Subcutaneous adipose tissue (tissue), 4 donors: ENCODE results near the gene PCNX1. TPM values are rescaled to one million over a fixed set of nuclear protein-coding genes. Genes with fewer than 3 reads are reported as not detected.

Source experiments
- CTCF ChIP-seq: fragments of 450-650 bp; IDR thresholded peaks from one replicate; pipeline ENCODE4 v1.5.1; 2016; ENCODE audit warnings: low read depth, mild to moderate bottlenecking, control low read depth, antibody characterized with exemption, moderate library complexity
- total RNA-seq, 4 donors: library from RNA; depleted of rRNA; stranded (reverse); fragments of >200 nt; gene quantifications; one replicate each; pipeline ENCODE4 v1.1.0, GENCODE V29; 2016

PCNX1 gene
- total RNA-seq, 4 donors from 2014 or later, result 72.2 to 109 (median 80.2) TPM

GRCh38 chr14:71000091-71000490 lies 92.8 kb downstream of the PCNX1 start:
- TF ChIP-seq CTCF, result no peak

DNA sequence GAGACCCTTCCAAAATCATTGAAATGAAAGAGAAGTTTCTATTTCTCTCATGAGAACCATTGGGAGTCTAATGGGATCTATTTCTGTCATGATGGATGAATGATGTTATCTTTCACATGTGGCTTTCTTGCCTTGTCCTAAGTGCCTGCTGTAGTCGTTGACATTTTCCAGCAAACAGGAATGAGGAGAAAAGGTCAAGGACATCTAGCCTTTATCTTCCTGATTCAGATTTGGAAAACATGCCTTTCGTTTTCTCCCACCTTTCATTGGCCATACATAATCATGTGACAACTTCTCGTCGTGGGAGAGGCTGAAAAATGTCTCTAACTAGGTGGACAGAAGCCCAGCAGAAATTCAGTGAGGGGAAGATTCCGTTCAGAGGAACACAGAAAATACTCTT lies 94.5 kb downstream of the PCNX1 start:
- no peak for TF ChIP-seq CTCF

GRCh38 chr14:71003156-71003555 lies 95.9 kb downstream of the PCNX1 start:
- no peak for TF ChIP-seq CTCF

DNA sequence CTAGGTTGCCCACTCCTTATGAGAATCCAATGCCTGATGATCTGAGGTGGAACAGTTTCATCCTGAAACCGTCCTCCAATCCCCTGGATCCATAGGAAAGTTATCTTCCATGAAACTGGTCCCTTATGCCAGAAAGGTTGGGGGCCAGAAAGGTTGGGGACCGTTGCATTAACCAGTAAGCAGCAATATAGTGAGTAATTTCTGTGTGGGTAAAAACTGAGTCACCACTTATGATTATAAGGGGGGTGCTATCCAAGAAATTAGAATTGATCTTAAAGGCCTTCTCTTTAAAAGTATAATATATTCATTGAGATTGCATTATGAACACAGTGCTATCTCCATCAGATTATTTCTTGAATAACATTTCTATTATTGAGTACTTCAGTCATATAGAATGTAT lies 97.2 kb downstream of the PCNX1 start:
- TF ChIP-seq CTCF, result no peak

DNA sequence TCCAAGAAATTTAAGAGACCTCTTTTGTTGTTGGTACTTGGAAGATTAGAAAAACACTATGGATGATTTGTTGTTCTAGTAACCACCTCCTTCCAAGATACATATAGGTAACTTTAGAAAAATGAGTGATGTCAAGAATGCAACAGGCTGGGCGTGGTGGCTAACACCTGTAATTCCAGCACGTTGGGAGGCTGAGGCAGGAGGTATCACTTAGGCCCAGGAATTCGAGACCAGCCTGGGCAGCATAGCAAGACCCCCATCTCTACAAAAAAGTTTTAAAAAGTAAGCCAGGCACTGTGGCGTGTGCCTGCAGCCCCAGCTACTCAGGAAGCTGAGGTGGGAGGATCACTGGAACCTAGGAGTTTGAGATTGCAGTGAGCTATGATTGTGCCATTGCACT lies 97.8 kb downstream of the PCNX1 start:
- TF ChIP-seq CTCF, result no peak

GRCh38 chr14:71006200-71006563 lies 98.9 kb downstream of the PCNX1 start:
- no peak for TF ChIP-seq CTCF

- TF ChIP-seq CTCF, result no peak
These were observed 104.2 kb downstream of the PCNX1 start for GRCh38 chr14:71011479-71011878.

DNA sequence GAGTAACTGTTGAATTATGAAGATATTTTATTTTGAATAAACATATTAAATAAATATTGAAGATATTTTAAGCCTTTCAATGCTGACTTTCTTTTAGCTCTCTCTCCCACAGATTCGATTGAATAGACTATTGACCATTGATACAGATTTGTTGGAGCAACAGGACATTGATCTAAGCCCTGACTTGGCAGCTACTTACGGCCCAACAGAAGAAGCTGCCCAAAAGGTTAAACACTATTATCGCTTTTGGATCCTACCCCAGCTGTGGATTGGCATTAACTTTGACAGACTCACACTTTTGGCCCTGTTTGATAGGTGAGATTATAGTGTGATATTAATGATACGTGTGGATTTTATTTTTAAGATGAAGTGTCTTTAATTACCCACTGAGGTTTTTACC lies 105.6 kb downstream of the PCNX1 start:
- no peak for TF ChIP-seq CTCF
